Activated T-cell treated with anti-CD3 and anti-CD28 coated beads, Interleukin-2, amount 50 U/mL, for 1 hour (primary cell): Measurements from ENCODE around the gene PHLPP1.
"Not testable (repeated sequence)": the region's sequence is repeated elsewhere in the genome, so short reads cannot be mapped to it uniquely, and the experiment has no call there.

ENCODE experiments used
- DNase-seq: peaks from one replicate; pipeline ENCODE4 v3.0.0-alpha.2; 2020

PHLPP1 gene

DNA sequence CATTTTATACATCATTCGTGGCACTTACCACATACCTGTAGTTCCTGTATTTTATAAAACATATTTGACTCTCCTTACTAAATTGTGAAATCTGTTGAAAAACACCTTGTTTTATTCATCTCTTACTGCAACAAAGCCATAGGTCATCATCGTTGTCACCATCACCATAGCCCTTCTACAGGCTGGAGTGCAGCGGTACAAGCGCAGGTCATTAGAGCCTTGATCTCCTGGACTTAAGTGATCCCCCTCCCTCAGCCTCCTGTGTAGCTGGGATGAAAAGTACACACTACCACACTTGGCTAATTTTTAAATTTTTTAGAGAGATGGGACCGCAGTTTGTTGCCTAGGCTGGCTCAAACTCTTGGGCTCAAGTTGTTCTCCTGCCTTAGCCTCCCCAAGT is 184.2 kb downstream of the PHLPP1 start:
- no peak for DNase-seq

DNA sequence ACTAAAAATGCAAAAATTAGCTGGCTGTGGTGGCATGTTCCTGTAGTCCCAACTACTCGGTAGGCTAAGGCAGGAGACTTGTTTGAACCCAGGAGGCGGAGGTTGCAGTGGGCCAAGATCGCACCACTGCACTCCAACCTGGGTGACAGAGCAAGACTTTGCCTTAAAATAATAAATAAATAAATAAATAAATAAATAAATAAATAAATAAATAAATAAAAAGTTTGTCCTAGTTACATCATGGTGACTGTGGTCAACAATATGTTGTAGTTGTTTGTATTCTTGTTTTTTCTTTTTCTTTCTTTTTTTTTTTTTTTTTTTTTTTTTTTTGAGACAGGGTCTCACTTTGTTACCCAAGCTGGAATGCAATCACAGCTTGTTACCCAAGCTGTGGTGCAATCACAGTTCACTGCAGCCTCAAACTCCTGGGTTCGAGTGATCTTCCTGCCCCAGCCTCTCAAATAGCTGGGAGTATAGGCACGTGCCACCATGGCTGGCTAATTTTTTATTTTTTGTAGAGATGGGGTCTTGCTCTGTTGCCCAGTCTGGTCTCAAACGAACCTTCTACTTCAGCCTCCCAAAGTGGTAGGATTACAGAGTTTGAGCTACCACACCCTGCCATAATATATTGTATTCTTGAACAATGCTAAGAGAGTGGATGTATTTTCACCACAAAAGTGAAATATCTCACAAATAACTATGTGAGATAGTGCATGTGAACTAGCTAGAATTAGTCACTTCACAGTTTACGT is 185.0 kb downstream of the PHLPP1 start:
- no peak for DNase-seq

DNA sequence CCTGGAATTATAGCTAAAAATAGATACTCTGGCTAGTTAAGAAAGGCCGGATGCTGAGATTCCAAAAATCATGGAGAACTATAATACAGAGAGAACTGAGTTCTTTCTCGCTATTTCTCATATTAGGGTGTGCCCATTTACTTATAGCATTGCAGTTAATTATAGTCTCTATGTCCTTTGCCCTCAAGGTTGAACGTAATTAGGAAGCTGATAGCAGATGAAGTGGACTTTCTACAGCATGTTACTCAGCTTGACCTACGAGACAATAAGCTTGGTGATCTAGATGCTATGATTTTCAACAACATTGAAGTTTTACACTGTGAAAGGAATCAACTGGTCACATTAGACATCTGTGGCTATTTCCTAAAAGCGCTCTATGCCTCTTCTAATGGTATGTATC is 187.4 kb downstream of the PHLPP1 start:
- DNase-seq = no peak

DNA sequence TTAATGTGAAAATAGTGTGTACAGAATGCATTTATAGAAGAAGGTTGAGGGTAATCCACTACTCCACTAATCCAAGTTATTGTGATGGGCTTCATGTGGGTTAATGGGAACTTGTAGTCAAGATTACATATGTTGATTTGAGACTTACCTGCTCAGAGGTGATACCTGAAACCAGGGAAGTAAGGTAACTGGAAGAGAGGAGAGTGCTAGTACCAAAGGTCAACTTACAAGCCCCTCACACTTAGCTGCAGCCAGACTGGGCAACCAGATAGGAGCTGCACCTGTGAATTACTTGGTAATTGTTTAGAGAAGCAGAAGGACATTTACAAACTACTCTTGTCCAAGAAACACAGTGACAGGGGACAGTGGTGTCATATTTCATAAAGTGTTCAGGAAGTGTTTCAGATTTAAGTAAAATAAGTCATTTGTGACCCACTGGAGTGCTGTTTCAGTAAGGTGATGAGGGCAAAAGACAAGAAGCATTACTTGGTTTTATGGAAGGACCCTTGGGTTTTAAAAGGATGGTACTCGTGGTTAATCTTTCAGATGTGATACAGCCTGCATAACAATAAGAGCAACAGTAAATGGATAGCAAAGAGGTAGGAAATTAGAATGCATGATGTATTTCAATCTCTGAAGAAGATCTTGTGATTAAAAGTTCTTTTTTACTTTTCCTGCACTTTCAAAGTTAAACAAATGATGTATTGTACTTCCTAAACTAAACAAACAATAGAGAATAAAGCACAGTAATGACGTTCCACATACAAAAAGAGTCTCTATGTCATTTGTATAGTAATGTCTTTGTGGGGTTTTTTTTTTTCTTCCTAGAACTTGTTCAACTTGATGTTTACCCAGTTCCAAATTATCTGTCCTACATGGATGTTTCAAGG is 189.3 kb downstream of the PHLPP1 start:
- DNase-seq = no peak

DNA sequence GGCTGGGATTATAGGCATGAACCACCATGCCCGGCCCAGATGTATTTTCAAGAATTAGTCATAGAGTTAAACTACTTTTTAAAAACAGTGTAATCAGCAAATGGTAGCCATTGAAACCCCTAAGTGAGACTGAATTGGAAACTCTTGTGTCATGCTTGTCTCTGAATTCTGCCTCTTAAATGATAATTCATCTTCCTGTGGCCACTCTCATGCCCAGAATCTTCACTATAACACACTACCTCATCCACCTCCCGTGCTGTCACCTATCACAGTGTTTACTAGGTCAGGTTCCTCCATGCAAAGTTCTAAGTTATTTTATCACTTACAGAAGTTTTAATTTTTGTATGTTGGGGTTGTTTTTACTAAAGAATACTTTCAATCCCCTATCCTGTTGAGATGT is 197.5 kb downstream of the PHLPP1 start:
- no peak for DNase-seq

DNA sequence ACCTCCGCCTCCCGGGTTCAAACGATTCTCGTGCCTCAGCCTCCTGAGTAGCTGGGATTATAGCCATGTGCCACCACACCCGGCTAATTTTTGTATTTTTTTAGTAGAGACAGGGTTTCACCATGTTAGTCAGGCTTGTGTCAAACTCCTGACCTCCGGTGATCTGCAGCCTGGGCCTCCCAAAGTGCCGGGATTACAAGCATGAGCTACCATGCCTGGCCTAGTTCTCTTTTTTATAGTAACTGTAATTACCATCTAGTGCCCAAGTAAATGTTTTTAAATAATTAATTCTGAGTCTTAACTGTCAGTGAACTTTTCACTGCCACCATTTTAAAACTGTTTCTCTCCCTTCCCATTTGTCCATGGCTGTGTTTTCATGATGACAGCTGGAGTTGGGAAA is 198.5 kb downstream of the PHLPP1 start:
- DNase-seq = not testable (repeated sequence)

DNA sequence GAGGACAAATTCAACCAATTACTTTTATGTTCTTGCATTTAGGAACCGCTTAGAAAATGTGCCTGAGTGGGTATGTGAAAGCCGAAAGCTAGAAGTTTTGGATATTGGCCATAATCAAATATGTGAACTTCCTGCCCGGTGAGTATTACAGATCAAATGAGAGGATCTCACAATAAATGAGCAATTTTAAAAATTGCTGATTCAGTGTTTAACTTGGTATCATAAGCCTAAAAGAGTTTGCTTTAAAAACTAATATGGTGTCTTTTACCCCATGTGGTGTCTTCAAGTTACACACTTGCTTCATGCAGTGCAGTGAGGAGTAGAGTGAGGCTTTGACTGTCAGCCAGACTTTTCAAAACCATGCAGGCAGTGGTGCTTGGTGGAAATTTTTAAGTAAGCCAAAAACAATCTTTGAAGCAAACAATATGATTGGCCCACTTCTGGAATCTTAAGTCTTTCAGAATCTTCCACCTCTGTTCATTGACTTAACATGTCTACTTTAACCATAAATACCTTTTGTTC is 199.6 kb downstream of the PHLPP1 start:
- DNase-seq = no peak

DNA sequence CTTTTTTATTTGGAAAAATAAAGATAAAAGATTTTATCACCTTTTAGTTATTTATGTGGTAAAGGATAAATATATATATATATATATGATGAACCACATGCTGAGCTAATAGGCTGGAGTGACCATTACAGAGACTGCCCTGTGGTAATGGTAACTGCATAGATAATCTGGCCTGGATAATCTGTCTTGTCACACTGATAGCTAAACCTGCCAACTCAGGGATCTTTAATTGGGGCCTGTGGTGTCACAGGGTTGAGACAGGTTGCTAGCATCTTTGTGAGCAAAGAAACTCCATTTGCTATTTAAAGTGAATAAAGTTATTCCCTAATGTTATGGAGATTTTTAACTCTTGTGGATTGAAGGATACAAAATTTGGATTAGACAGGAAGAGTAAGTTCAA is 203.0 kb downstream of the PHLPP1 start:
- DNase-seq = no peak

DNA sequence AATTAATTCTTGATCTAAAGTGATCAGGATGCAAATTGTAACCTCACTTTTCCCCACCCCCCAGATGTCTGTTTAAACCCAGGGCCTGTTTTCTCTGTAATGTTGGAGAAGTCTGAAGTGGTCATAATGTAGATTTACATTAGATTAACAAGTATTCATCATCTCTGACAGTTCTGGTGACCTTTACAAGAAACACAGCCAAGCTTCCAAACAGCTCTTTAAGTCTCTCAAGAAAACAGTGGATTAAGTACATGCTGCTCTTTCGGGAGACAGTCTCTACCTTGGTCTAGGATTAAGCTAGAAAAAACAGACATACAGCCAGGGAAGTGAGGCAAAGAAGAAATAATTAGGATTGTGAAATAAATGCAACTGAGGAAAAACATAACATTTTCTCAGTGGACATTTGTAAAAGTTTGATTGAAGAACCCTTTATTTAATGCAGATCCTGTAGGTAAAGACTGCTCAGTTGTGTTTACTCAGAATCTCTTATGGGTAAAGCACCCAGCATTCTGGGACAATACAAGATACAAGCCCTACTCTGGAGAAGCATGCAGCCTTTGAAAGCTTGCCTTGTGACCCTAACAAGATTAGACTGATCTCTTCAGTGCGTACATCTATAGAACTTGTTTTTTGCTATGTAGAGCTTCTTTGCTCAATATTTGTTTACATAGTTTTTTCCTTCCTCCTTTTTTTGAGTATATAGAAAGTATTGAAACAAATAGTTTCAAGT is 203.9 kb downstream of the PHLPP1 start:
- DNase-seq = no peak

DNA sequence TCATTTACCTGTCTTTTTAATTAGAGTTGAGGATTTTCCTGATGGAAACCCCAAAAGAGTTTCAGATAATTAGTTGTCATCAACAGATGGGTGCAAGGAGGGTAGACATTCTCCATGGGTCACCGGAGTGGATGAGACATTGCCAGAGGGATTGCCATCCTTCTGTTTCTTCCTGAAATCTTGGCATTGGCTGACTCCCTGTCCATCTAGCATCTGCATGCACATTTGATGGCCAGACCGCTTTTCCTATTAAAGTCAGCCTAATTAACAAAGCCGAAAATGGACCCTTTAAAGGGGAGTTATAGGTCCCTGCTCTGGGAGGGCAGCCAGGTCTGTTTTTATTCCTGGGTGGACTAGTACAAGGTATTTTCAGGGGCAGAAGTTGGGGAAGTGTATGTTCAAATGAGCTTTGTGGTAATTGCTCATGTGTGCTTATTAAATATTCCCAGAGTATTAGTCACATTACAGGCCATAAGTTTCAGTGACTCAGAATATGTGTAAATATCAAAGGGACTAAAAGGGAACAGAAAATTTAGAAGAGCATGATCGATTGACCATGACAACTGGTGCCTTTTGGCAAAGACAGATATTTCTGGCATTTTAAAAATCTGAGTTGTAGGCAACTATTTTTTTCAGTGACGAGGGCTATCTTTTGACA is 209.8 kb downstream of the PHLPP1 start:
- no peak for DNase-seq

DNA sequence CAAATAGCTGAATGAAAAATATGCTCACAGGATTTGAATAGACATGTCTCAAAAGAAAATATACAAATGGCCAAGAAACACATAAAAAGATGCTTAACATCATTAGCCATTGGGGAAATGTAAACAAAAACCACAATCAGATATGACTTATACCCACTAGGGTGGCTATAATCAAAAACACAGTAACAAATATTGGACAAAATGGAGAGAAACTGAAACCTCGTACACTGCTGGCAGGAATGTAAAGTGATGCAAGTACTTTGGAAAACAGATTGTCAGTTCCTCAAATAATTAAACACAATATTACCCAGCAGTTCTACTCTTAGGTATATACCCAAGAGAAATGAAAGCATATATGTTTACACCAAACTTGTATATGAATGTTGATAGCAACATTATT is 213.0 kb downstream of the PHLPP1 start:
- no peak for DNase-seq

DNA sequence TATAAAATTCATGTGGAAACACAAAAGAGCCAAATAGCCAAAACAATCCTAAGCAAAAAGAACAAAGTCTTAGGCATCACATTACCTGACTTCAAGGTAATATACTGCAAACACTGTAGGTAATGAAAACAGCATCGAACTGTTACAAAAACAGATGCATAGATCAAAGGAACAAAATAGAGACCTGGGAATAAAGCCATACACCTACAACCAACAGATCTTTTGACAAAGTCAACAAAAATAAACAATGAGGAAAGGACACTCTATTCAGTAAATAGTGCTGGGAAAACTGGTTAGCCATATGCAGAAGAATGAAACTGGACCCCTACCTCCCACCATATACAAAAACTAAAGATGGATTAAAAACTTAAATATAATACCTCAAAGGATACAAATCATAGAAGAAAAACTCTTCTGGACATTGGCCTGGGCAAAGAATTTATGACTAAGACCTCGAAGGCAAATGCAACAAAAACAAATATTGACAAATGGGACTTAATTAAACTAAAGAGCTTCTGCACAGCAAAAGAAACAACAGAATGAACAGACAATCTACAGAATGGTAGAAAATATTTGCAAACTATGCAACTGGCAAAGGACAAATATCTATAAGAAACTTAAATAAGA is 218.0 kb downstream of the PHLPP1 start:
- no peak for DNase-seq

DNA sequence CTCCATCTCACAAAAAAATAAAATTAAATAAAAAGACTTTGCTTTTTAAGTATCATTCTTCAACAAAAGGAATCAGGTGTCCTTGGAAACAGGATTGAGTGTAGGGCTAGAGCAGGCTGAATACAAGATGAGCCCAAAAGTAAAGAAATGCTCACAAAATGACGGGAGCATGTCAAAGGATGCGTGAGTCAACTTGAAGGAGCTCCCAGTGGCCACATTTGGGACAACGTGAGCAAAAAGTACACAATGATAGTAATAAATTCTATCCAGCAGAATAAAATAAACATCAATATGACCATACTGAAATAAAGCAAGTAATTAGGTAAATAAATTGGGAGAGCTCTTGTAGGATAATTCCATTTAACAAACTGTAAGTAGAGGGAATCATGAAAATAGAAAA is 220.7 kb downstream of the PHLPP1 start:
- no peak for DNase-seq

DNA sequence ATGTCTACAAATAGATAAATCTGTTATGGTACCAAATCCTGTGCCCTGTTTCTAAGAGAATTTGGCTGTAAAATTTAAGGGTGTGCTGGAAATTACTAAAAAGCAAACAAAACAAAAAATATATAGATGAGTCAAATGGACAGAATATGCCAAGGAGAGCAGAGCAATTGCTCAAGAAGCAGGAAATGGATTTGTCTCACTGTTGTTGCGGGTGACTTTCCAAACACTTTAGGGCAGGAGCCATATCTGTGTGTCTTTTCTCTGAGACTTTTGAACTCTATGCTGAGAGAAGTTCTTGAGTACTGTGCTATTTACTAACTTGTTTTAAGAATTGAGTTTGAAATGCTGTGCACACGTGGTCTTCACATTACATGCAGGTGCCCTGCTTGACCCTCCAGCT is 221.7 kb downstream of the PHLPP1 start:
- DNase-seq = no peak

DNA sequence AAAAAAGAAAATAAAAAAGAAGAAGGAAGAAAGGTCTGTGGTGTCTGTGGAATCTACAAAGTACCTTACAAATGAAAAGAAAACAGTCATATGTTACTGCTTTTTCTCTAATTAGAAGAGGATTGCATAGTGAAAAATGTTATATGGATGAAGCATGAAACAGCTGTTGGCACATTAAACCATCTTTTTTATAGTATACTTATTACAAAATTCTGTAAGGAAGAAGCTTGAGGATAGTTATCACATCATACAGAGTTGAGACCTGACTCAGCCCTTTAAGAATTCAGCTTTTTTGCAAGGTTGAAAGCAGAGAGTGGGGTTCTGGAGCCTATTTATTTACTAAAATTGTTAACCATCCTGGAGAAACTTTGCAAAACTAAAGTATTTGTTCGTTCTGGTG is 222.7 kb downstream of the PHLPP1 start:
- DNase-seq = no peak

DNA sequence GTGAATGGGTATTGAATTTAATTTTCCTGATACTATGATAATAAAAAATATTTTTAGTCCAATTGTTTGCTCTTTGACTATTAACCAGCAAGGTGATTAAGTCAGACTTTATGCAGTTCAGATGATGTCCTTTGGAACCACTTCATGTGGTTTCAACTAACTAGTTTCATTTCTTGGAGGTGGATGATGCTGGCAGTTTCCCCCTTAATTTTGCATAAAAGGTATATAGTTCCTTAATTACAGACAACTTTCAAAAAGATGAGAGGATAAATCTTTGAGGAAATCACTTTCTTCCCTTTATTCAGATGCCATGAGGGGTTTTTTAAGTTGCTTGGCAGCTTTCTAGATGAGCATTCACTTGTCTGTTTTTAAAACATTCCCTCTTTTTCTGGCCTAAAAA is 223.1 kb downstream of the PHLPP1 start:
- DNase-seq = no peak

DNA sequence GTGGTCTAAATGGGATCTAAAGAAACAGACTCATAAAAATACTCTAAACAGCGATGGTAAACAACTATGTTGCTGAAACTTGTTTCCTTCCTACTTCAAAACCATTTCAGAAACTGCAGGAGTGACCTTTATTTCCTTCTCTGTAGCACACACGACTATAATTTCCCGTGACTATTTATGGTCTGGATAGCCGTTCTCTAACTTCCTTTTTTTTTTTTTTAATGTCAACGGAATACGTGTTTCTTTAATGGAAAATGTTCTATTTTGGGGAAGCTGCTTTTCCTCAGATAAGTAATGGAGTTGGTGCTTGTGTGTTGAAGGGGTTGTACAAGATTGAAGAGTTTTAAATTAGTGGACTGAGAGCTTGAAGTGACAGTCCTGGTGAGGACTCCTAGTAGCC is 224.1 kb downstream of the PHLPP1 start:
- no peak for DNase-seq

DNA sequence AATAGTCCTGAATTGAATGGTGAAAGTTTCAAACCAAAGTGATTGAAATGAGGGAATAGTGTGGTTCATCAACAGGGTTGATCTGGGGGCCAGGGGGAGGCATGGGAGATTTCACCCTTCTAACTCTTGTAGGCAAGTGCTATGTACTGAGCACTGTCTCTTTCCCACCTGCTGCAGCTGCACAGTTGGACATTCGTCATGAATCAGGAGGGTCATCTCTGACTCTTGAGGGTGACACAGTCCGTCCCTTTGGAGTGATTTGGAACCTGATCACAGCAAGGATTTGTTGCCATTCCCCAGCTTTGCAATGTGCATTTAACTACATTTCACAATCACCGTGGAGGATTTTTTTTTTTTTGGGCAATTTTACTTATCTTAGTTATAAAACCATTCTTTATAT is 224.6 kb downstream of the PHLPP1 start:
- DNase-seq = no peak

DNA sequence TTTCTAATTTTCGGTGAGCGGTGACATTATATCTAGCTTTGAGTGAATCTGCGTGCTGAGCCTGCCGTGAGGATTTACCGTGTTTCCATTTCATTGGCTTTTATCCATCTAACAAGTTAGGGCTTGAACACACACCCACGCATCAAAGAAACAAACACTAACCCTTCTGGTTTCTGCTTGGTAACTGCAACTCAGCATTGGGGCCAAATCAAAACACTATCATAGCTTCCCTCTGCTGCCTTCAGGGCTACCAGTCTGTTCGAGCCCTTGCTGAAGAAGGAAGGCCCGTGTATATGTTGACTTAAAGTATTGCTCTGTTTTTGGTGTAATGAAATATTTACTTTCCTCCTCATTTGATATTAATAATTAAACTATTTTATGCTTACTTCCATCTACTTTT is 227.2 kb downstream of the PHLPP1 start:
- DNase-seq = no peak

DNA sequence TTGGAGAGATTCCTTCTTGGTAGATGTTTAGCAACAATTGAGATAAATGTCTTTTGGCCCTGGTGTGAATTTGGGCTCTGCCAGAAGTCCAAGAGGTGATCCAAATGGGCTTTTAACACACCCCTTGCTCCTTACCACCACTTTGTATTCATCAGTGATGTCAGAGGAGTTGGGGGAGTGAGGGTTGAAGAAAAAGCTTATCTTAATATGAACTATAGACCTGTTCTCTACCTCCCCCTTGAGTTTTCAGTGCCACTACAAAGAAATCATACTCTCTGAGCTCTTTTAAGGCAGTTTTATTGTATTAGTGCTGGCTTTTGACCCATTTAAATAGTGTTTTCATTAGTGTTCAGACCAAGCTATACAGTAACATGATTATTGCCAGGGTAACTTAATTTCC is 229.1 kb downstream of the PHLPP1 start:
- no peak for DNase-seq

DNA sequence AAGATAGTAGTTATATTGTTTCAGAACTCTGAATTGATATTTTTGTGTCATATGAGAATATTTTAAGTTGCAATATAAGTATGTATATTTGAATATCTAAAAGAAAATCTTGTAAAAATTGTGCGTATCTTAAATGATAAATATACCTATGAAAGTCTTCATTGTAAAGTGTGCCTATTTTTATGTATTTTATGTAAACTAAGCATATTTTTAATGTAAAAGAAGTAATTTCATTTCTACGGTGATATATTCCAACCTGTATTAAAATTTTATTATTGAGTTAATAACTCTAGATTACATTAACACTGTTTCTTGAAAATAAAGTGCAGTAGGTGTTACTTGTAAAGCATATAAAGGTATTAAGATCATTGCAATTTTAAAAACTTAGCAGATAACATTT is 233.4 kb downstream of the PHLPP1 start:
- no peak for DNase-seq

DNA sequence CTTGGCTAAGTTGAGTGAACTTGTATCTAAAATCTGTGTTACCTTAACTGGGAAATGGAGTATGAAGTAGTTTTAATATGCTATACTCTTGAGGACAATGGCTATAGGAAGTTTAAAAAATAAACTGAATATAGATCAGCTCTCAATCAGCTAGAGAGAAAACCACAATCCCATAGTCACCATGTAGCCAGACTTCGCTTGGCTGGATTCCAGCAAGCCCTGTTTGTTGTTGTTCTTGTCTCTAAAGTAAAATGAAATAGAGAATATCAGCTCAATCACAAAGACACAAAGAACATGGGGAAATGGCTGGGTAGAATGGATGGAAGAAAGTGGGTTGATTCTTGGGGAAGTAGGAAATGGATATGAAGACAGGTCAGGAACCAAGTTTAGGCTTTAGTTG is 234.9 kb downstream of the PHLPP1 start:
- no peak for DNase-seq
